Measurements from ENCODE around the gene ZNF614.
"Not testable (repeated sequence)": the region's sequence is repeated elsewhere in the genome, so short reads cannot be mapped to it uniquely, and the experiment has no call there.

Gene ZNF614

GRCh38 chr19:51986309-51987291, 41.6 kb downstream of the ZNF614 start, which contains the start of gene ZNF350:
ZNF350 (minus strand) TSS chr19:51986840; CDS start chr19:51974360, 12,480 bp downstream.
- peak; percentile 84 to 86 for DNase-seq

GRCh38 chr19:51983361-51983760, 44.8 kb downstream of the ZNF614 start:
- DNase-seq, result no peak

GRCh38 chr19:51980926-51981325, 47.3 kb downstream of the ZNF614 start:
- not testable (repeated sequence) for DNase-seq

GRCh38 chr19:51980116-51980736, 48.0 kb downstream of the ZNF614 start:
- DNase-seq, result no peak

GRCh38 chr19:51978882-51979281, 49.3 kb downstream of the ZNF614 start:
- no peak for DNase-seq

GRCh38 chr19:51977346-51977745, 50.8 kb downstream of the ZNF614 start:
- DNase-seq, result no peak

GRCh38 chr19:51976852-51977251, 51.3 kb downstream of the ZNF614 start:
- DNase-seq, result no peak

- DNase-seq, result not testable (repeated sequence)
Measured at GRCh38 chr19:51975787-51976186, 52.4 kb downstream of the ZNF614 start.

- no peak for DNase-seq
Measured at GRCh38 chr19:51971624-51972023, 56.6 kb downstream of the ZNF614 start.

GRCh38 chr19:51970718-51971117, 57.5 kb downstream of the ZNF614 start:
- no peak for DNase-seq

- no peak for DNase-seq
Measured at GRCh38 chr19:51965583-51965982, 62.6 kb downstream of the ZNF614 start.

All from activated CD4-positive, alpha-beta T cell treated with anti-CD3 and anti-CD28 coated beads, Interleukin-2, amount 50 U/mL, for 4 hours (primary cell).